ENCODE results near the gene FRMD4A.
"Not testable (repeated sequence)": the region's sequence is repeated elsewhere in the genome, so short reads cannot be mapped to it uniquely, and the experiment has no call there.

FRMD4A gene

GRCh38 chr10:13729586-13730305, 601.0 kb downstream of the FRMD4A start:
- no peak for DNase-seq

- DNase-seq, result no peak
Measured at GRCh38 chr10:13728898-13729535, 601.7 kb downstream of the FRMD4A start.

- DNase-seq, result no peak
Measured at GRCh38 chr10:13725594-13725993, 605.1 kb downstream of the FRMD4A start.

GRCh38 chr10:13724484-13724883, 606.2 kb downstream of the FRMD4A start:
- DNase-seq, result no peak

GRCh38 chr10:13722747-13723653, 607.7 kb downstream of the FRMD4A start:
- DNase-seq, result no peak

GRCh38 chr10:13721486-13721885, 609.2 kb downstream of the FRMD4A start:
- DNase-seq, result no peak

- DNase-seq, result no peak
Measured at GRCh38 chr10:13720699-13721098, 610.0 kb downstream of the FRMD4A start.

GRCh38 chr10:13719425-13719824, 611.3 kb downstream of the FRMD4A start:
- DNase-seq, result no peak

- DNase-seq, result no peak
Measured at GRCh38 chr10:13718820-13719219, 611.9 kb downstream of the FRMD4A start.

- DNase-seq, result peak; percentile 52
Measured at GRCh38 chr10:13717936-13718772, 612.6 kb downstream of the FRMD4A start.

- no peak for DNase-seq
Measured at GRCh38 chr10:13717571-13717935, 613.2 kb downstream of the FRMD4A start.

GRCh38 chr10:13716081-13717071, 614.3 kb downstream of the FRMD4A start:
- DNase-seq, result no peak

GRCh38 chr10:13715596-13715995, 615.1 kb downstream of the FRMD4A start:
- not testable (repeated sequence) for DNase-seq

- no peak for DNase-seq
Measured at GRCh38 chr10:13715100-13715499, 615.6 kb downstream of the FRMD4A start.

GRCh38 chr10:13712837-13713581, 617.7 kb downstream of the FRMD4A start:
- DNase-seq, result no peak

- DNase-seq, result no peak
Measured at GRCh38 chr10:13712476-13712836, 618.3 kb downstream of the FRMD4A start.

GRCh38 chr10:13711291-13711690, 619.4 kb downstream of the FRMD4A start:
- DNase-seq, result peak; percentile 4

- no peak for DNase-seq
Measured at GRCh38 chr10:13709931-13710650, 620.6 kb downstream of the FRMD4A start.

GRCh38 chr10:13708256-13708990, 622.3 kb downstream of the FRMD4A start:
- no peak for DNase-seq

All from NCI-H1092 treated with DMSO at 0.1 percent for 48 hours (cell line).